AG04449 (cell line): ENCODE measurements around the gene KAZN.

ENCODE experiments used
- CTCF ChIA-PET: fragments of 350-600 bp; formaldehyde crosslinking; extraction: SDS; loops from one replicate; lab custom pipeline; 2021; ENCODE audit warnings: antibody characterized with exemption; lab: Yijun Ruan, JAX
- POLR2A ChIA-PET: fragments of 400-600, 350-600 bp; formaldehyde crosslinking; extraction: SDS; loops from one replicate; lab custom pipeline; 2020; ENCODE audit warnings: antibody characterized with exemption, inconsistent platforms; lab: Yijun Ruan, JAX
- DNase-seq: peaks from one replicate; pipeline ENCODE4 v3.0.0-alpha.2; 2010; ENCODE audit warnings: low read depth, low spot score
- H3K4me3 ChIP-seq: 2 replicates; pipeline ENCODE4 v1.5.1; 2011; ENCODE audit warnings: low read depth, mild to moderate bottlenecking, control low read depth, low read length
- CTCF ChIP-seq: IDR thresholded peaks from one replicate; pipeline ENCODE4 v1.5.1; 2011; ENCODE audit warnings: mild to moderate bottlenecking, moderate library complexity, low read length, control low read depth, inconsistent platforms; ENCODE audit not compliant: insufficient read depth; ENCODE audit errors: missing control alignments

Gene KAZN

GRCh38 chr1:14954930-14955329 is 356.4 kb downstream of the KAZN start:
- no peak overlapping the region for H3K4me3 ChIP-seq
- TF ChIP-seq CTCF = no peak
- DNase-seq = no peak
- CTCF ChIA-PET = interaction anchor here (1.3 kb wide), 1 partner anchor 9 kb away, joined by 3 read pairs; no protein-coding TSS in a partner anchor
- POLR2A ChIA-PET = interaction anchor here (0.9 kb wide), 1 partner anchor 12 kb away, joined by 5 read pairs; no protein-coding TSS in a partner anchor

- no peak for TF ChIP-seq CTCF
- ChIA-PET POLR2A (no interaction called here), CTCF (interaction anchor here (1.3 kb wide), 1 partner anchor 9 kb away, joined by 3 read pairs; no protein-coding TSS in a partner anchor)
- no peak for DNase-seq
- H3K4me3 ChIP-seq = no peak overlapping the region
Observed at GRCh38 chr1:14955402-14955801, 356.9 kb downstream of the KAZN start.

- no peak overlapping the region for H3K4me3 ChIP-seq
- no peak for TF ChIP-seq CTCF
- DNase-seq = no peak
- CTCF ChIA-PET = interaction anchor here (1.3 kb wide), 1 partner anchor 8 kb away, joined by 3 read pairs; no protein-coding TSS in a partner anchor
- POLR2A ChIA-PET = no interaction called here
Observed at GRCh38 chr1:14955976-14956375, 357.5 kb downstream of the KAZN start.

- no peak overlapping the region for H3K4me3 ChIP-seq
- no peak for TF ChIP-seq CTCF
- POLR2A ChIA-PET = no interaction called here
- no peak for DNase-seq
- CTCF ChIA-PET = no interaction called here
Observed at GRCh38 chr1:14956579-14957195, 358.2 kb downstream of the KAZN start.

GRCh38 chr1:14957375-14958098 is 359.1 kb downstream of the KAZN start:
- ChIA-PET CTCF (no interaction called here), POLR2A (no interaction called here)
- DNase-seq = no peak
- no peak for TF ChIP-seq CTCF
- H3K4me3 ChIP-seq = no peak overlapping the region
